Mucosa of descending colon (tissue), 3 donors: Measurements from ENCODE around the gene NXPE4. TPM values are rescaled to one million over a fixed set of nuclear protein-coding genes. Genes with fewer than 3 reads are reported as not detected.
"Not testable (repeated sequence)": the region's sequence is repeated elsewhere in the genome, so short reads cannot be mapped to it uniquely, and the experiment has no call there.

Experiments used
- ATAC-seq: fragments of 200-7000 bp; cut with Tn5 transposase; one replicate; pipeline ENCODE4 v1.9.1; 2020; ENCODE audit warnings: mild to moderate bottlenecking, moderate library complexity
- DNase-seq, 3 donors: peaks; one replicate each; pipeline ENCODE4 v3.0.0-alpha.2; 2020
- H3K36me3 ChIP-seq: fragments of 200-600 bp; one replicate; pipeline ENCODE4 v1.8.0; 2021; ENCODE audit warnings: low read depth, mild to moderate bottlenecking
- H3K4me1 ChIP-seq: fragments of 200-600 bp; one replicate; pipeline ENCODE4 v1.8.0; 2021; ENCODE audit warnings: low read depth, mild to moderate bottlenecking
- H3K4me3 ChIP-seq: fragments of 200-600 bp; one replicate; pipeline ENCODE4 v1.8.0; 2021; ENCODE audit warnings: mild to moderate bottlenecking
- H3K9me3 ChIP-seq: fragments of 200-600 bp; one replicate; pipeline ENCODE4 v1.8.0; 2021; ENCODE audit warnings: mild to moderate bottlenecking
- CTCF ChIP-seq: fragments of 200-600 bp; IDR thresholded peaks from one replicate; pipeline ENCODE4 v1.8.0; 2022; ENCODE audit warnings: antibody characterized with exemption, mild to moderate bottlenecking
- intact Hi-C, 2 donors: fragments of 100-400 bp; cut with DNase I in 1 of 2; cut with micrococcal nuclease in 1 of 2; formaldehyde crosslinking; loops; one replicate each; pipeline versions ENCODE4 v1.11.0 to v1.11.1; 2022; cut with DNase I, micrococcal nuclease
- total RNA-seq, 3 donors: library from RNA; stranded (reverse); fragmentation: NEBNext Ultra II Directional in 2 of 3; extraction: Animal tissue kit (Norgen Biotek cat#: 25700) in 2 of 3; gene quantifications; one replicate each; pipeline versions ENCODE4 v1.2.1 to v1.2.4, GENCODE V29; 2021 to 2023
- donor health status: DM: no; HTN: no; CAD: no; lungs with moderate emphysema.
- donor health status: DM: no; HTN: no; CAD: no.
- donor health status: DM: no; HTN: yes; CAD: no.

Gene NXPE4
- total RNA-seq, 3 donors from 2014 or later, result 64.4 to 283 (median 183) TPM

GRCh38 chr11:114607753-114608459, 12.3 kb upstream of the NXPE4 start:
- intact Hi-C loops, result no loop called here
- no peaks in the 10 kb centered on the region for H3K4me1 ChIP-seq
- peak; percentile 16 for ATAC-seq

GRCh38 chr11:114606802-114607075, 11.2 kb upstream of the NXPE4 start:
- H3K36me3 ChIP-seq, intact Hi-C loops, H3K4me1 ChIP-seq, H3K4me3 ChIP-seq, DNase-seq, ATAC-seq: not testable (repeated sequence)
- peaks cover 15% of the 10 kb centered on the region for H3K9me3 ChIP-seq

More at GRCh38 chr11:114607753-114608459, 12.3 kb upstream of the NXPE4 start:
- TF ChIP-seq CTCF, result no peak
- no peaks in the 10 kb centered on the region for H3K36me3 ChIP-seq
- DNase-seq, result peak in 1 of 3 donors; percentile 1
- peaks cover 15% of the 10 kb centered on the region for H3K9me3 ChIP-seq
- no peak overlapping the region for H3K4me3 ChIP-seq

GRCh38 chr11:114606003-114606801, 10.6 kb upstream of the NXPE4 start:
- peaks cover 15% of the 10 kb centered on the region for H3K9me3 ChIP-seq
- DNase-seq (peak in 1 of 3 donors; percentile 0), ATAC-seq (peak; percentile 21)
- H3K4me3 ChIP-seq, result no peak overlapping the region
- no peaks in the 10 kb centered on the region for H3K36me3 ChIP-seq
- H3K4me1 ChIP-seq, result no peaks in the 10 kb centered on the region
- intact Hi-C loops, result no loop called here
- TF ChIP-seq CTCF, result no peak

GRCh38 chr11:114605370-114605769, 9.8 kb upstream of the NXPE4 start:
- DNase-seq (no peak), ATAC-seq (no peak)
- Histone ChIP-seq H3K4me1 (no peaks in the 10 kb centered on the region), H3K36me3 (no peaks in the 10 kb centered on the region), H3K4me3 (no peak overlapping the region), H3K9me3 (peaks cover 11% of the 10 kb centered on the region)
- intact Hi-C loops, result no loop called here
- TF ChIP-seq CTCF, result no peak

- intact Hi-C loops, result no loop called here
- ATAC-seq, result no peak
- H3K36me3 ChIP-seq, result no peaks in the 10 kb centered on the region
- TF ChIP-seq CTCF, result no peak
- no peaks in the 10 kb centered on the region for H3K4me1 ChIP-seq
- no peak for DNase-seq
- peaks cover 11% of the 10 kb centered on the region for H3K9me3 ChIP-seq
- H3K4me3 ChIP-seq, result no peak overlapping the region
Measured at GRCh38 chr11:114604886-114605285, 9.3 kb upstream of the NXPE4 start.

- no peak for DNase-seq
- H3K4me1 ChIP-seq, result no peaks in the 10 kb centered on the region
- ATAC-seq, result no peak
- intact Hi-C loops, result no loop called here
- H3K36me3 ChIP-seq, result no peaks in the 10 kb centered on the region
- H3K9me3 ChIP-seq, result peaks cover 11% of the 10 kb centered on the region
- TF ChIP-seq CTCF, result no peak
- H3K4me3 ChIP-seq, result no peak overlapping the region
Measured at GRCh38 chr11:114604179-114604813, 8.7 kb upstream of the NXPE4 start.

- H3K4me1 ChIP-seq, DNase-seq, ATAC-seq, H3K36me3 ChIP-seq, intact Hi-C loops, H3K4me3 ChIP-seq: not testable (repeated sequence)
- H3K9me3 ChIP-seq, result peaks cover 11% of the 10 kb centered on the region
Measured at GRCh38 chr11:114603151-114603550, 7.6 kb upstream of the NXPE4 start.
